BE2C (cell line): ENCODE data around the gene DGKI.
"Not testable (repeated sequence)": the region's sequence is repeated elsewhere in the genome, so short reads cannot be mapped to it uniquely, and the experiment has no call there.

Experiments used
- DNase-seq: peaks from one replicate; pipeline ENCODE4 v3.0.0-alpha.2; 2020
- H3K27me3 ChIP-seq: fragments of 250-450 bp; sonication (Bioruptor Pico); 2 replicates; pipeline ENCODE4 v1.5.1; 2020; ENCODE audit warnings: mild to moderate bottlenecking
- H3K36me3 ChIP-seq: fragments of 250-450 bp; sonication (Bioruptor Pico); 2 replicates; pipeline ENCODE4 v1.5.1; 2020; ENCODE audit warnings: mild to moderate bottlenecking
- H3K4me1 ChIP-seq: fragments of 250-450 bp; sonication (Bioruptor Pico); 2 replicates; pipeline ENCODE4 v1.5.1; 2020
- H3K4me3 ChIP-seq: 2 replicates; pipeline ENCODE4 v1.5.1; 2011; ENCODE audit warnings: low read depth, low read length
- H3K9me3 ChIP-seq: fragments of 250-450 bp; sonication (Bioruptor Pico); 2 replicates; pipeline ENCODE4 v1.5.1; 2020
- TF ChIP-seq, protein P1 (sequence below): IDR thresholded peaks from 2 replicates; pipeline ENCODE4 v1.5.1; 2012; ENCODE audit warnings: mild to moderate bottlenecking, low read depth, low read length

DGKI gene

GRCh38 chr7:137715533-137715932 is 131.2 kb downstream of the DGKI start:
- H3K27me3 ChIP-seq = no peaks in the 10 kb centered on the region
- TF ChIP-seq, protein P1, sequence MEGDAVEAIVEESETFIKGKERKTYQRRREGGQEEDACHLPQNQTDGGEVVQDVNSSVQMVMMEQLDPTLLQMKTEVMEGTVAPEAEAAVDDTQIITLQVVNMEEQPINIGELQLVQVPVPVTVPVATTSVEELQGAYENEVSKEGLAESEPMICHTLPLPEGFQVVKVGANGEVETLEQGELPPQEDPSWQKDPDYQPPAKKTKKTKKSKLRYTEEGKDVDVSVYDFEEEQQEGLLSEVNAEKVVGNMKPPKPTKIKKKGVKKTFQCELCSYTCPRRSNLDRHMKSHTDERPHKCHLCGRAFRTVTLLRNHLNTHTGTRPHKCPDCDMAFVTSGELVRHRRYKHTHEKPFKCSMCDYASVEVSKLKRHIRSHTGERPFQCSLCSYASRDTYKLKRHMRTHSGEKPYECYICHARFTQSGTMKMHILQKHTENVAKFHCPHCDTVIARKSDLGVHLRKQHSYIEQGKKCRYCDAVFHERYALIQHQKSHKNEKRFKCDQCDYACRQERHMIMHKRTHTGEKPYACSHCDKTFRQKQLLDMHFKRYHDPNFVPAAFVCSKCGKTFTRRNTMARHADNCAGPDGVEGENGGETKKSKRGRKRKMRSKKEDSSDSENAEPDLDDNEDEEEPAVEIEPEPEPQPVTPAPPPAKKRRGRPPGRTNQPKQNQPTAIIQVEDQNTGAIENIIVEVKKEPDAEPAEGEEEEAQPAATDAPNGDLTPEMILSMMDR = no peak
- H3K4me1 ChIP-seq = 0 out of 2 replicates have a peak, but pooled peaks cover 3% of the 10 kb centered on the region
- DNase-seq = no peak
- no peaks in the 10 kb centered on the region for H3K9me3 ChIP-seq
- H3K36me3 ChIP-seq = no peaks in the 10 kb centered on the region
- H3K4me3 ChIP-seq = no peak overlapping the region

- H3K27me3 ChIP-seq = no peaks in the 10 kb centered on the region
- TF ChIP-seq, protein P1 = no peak
- no peak overlapping the region for H3K4me3 ChIP-seq
- no peak for DNase-seq
- H3K36me3 ChIP-seq = no peaks in the 10 kb centered on the region
- no peaks in the 10 kb centered on the region for H3K9me3 ChIP-seq
- H3K4me1 ChIP-seq = 0 out of 2 replicates have a peak, but pooled peaks cover 3% of the 10 kb centered on the region
These were observed 131.7 kb downstream of the DGKI start for GRCh38 chr7:137715121-137715520.

- not testable (repeated sequence) for H3K27me3 ChIP-seq, H3K9me3 ChIP-seq, H3K4me3 ChIP-seq, DNase-seq, H3K36me3 ChIP-seq, H3K4me1 ChIP-seq
These were observed 140.4 kb downstream of the DGKI start for GRCh38 chr7:137706330-137706729.

DNA sequence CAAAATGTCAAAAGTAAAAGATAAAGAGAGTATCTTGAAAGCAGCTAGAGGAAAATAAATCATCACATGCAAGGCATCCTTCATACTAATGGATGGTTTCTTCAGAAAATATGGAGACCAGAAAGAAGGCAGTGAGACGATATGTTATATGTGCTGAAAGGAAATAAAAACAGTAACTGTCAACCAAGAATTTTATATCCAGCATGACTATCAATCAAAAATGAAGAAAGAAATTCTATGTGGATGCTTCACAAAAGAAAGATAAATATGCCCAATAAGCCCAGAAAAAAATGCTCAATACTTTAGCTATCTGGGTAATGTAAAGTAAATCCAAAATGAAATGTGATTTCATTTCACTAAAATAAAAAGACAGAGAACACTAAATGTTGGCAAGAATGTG is 142.1 kb downstream of the DGKI start:
- Histone ChIP-seq H3K9me3 (no peaks in the 10 kb centered on the region), H3K27me3 (no peaks in the 10 kb centered on the region), H3K4me3 (no peak overlapping the region), H3K4me1 (no peaks in the 10 kb centered on the region), H3K36me3 (no peaks in the 10 kb centered on the region)
- TF ChIP-seq, protein P1 = no peak
- no peak for DNase-seq

DNA sequence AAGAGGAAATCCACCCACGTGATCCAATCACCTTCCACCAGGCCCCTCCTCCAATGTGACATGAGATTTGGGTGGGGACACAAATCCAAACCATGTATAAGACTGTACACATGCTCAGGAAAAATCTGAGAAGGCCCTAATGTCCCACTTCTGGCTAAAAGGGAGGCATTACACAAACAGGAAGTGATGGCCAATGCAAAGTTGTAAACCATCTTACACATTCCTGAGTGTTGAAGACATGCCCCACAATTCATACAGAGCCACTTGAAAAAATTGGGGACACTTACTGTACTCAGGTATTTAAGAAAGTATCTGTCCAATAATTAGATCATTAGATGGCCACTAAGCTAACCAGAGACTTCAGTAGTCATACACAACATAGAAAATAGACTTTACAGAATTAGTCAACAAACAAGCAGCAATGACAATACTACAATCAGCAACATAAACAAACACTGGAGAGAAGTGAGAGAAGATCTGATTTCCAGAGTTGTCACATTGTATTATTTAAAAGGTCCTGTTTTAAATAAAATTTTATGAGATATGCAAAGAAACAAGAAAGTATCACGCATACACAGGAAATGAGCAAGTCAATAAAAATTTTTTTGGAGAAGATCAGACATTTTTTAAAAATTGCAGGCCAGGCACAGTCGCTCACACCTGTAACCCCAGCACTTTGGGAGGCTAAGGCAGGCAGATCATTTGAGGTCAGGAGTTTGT is 143.3 kb downstream of the DGKI start:
- no peaks in the 10 kb centered on the region for H3K9me3 ChIP-seq
- H3K36me3 ChIP-seq = no peaks in the 10 kb centered on the region
- no peaks in the 10 kb centered on the region for H3K27me3 ChIP-seq
- no peaks in the 10 kb centered on the region for H3K4me1 ChIP-seq
- TF ChIP-seq, protein P1 = no peak
- DNase-seq = no peak
- H3K4me3 ChIP-seq = no peak overlapping the region

DNA sequence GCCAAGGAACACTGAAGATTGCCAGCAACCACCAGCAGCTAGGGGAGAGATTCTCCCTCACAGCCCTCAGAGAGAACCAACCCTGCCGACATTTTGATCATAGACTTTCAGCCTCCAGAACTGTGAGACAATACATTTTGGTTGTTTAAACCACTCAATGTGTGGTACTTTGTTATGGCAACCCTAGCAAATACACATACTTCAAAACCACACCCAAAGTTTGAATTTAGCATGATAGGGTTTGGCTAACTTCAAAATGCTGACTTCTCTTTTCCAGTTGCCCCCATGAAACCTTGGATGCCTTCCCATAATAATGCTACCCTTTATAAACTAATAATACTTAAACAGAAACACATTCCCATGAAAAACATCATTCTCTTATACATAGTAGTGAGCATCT is 149.8 kb downstream of the DGKI start:
- no peak for DNase-seq
- Histone ChIP-seq H3K36me3 (no peaks in the 10 kb centered on the region), H3K9me3 (no peaks in the 10 kb centered on the region), H3K27me3 (no peaks in the 10 kb centered on the region), H3K4me1 (peaks cover 13% of the 10 kb centered on the region), H3K4me3 (no peak overlapping the region)
- TF ChIP-seq, protein P1 = no peak

GRCh38 chr7:137696376-137696775 is 150.4 kb downstream of the DGKI start:
- DNase-seq = no peak
- Histone ChIP-seq H3K27me3 (no peaks in the 10 kb centered on the region), H3K36me3 (no peaks in the 10 kb centered on the region), H3K4me3 (no peak overlapping the region), H3K4me1 (peaks cover 15% of the 10 kb centered on the region), H3K9me3 (no peaks in the 10 kb centered on the region)
- TF ChIP-seq, protein P1 = no peak
